Measurements from ENCODE around the gene SPRTN.

DNA sequence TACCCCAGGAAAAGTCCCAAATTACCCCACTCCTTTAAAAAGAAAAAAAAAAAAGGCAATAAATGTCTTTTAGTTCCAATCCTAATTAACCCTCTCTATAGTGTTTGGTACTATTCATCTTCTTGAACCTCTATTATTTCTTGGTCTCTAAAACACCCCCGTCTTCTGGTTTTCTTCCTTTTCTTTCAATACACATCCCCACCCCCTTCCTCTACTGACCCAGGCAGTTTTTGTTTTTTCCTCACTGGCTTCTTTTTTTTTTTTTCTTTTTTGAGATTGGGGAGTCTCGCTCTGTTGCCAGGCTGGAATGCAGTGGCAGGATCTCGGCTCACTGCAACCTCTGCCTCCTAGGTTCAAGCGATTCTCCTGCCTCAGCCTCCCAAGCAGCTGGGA lies 57.9 kb downstream of the SPRTN start:
- TF ChIP-seq POLR2AphosphoS5 (IDR thresholded peaks at IDR 0.05), result no peak
- TF ChIP-seq, protein P1, sequence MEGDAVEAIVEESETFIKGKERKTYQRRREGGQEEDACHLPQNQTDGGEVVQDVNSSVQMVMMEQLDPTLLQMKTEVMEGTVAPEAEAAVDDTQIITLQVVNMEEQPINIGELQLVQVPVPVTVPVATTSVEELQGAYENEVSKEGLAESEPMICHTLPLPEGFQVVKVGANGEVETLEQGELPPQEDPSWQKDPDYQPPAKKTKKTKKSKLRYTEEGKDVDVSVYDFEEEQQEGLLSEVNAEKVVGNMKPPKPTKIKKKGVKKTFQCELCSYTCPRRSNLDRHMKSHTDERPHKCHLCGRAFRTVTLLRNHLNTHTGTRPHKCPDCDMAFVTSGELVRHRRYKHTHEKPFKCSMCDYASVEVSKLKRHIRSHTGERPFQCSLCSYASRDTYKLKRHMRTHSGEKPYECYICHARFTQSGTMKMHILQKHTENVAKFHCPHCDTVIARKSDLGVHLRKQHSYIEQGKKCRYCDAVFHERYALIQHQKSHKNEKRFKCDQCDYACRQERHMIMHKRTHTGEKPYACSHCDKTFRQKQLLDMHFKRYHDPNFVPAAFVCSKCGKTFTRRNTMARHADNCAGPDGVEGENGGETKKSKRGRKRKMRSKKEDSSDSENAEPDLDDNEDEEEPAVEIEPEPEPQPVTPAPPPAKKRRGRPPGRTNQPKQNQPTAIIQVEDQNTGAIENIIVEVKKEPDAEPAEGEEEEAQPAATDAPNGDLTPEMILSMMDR (IDR thresholded peaks at IDR 0.05), result no peak
- no peak for TF ChIP-seq EP300 (IDR thresholded peaks at IDR 0.05)

All from stomach (tissue), 4 donors.